Stimulated activated naive B cell treated with anti-CD40 and anti-IgM and Interleukin-4, amounts not matched to agents 10 μg/mL and 1 μg/mL and 100 μg/mL, for 72 hours (primary cell): ENCODE results near the gene RBM8A.
A peak's percentile ranks its signal among the peaks of the same experiment; 100 is the strongest.
"Not testable (repeated sequence)": the region's sequence is repeated elsewhere in the genome, so short reads cannot be mapped to it uniquely, and the experiment has no call there.

Experiments used
- ATAC-seq, 2 donors: fragments of 150-1000 bp; cut with Tn5 transposase; replicated peaks; 2 replicates each; pipeline ENCODE4 v1.10.0; 2021; ENCODE audit warnings: moderate library complexity in 1 of 2
- DNase-seq: peaks from one replicate; pipeline ENCODE4 v3.0.0; 2021
- H3K27ac Mint-ChIP-seq: one replicate; pipeline ENCODE4 v1.8.0; 2022; ENCODE audit warnings: mild to moderate bottlenecking, mixed read lengths
- H3K27me3 Mint-ChIP-seq, 2 donors: one replicate each; pipeline ENCODE4 v1.8.0; 2022; ENCODE audit warnings: mixed read lengths in 2 of 2
- H3K36me3 Mint-ChIP-seq, 2 donors: one replicate each; pipeline ENCODE4 v1.8.0; 2022; ENCODE audit warnings: mixed read lengths in 2 of 2, mild to moderate bottlenecking in 1 of 2
- H3K4me1 Mint-ChIP-seq, 2 donors: one replicate each; pipeline ENCODE4 v1.8.0; 2022; ENCODE audit warnings: mixed read lengths in 2 of 2, mild to moderate bottlenecking in 1 of 2
- H3K4me3 Mint-ChIP-seq, 2 donors: one replicate each; pipeline ENCODE4 v1.8.0; 2022; ENCODE audit warnings: mild to moderate bottlenecking in 2 of 2, mixed read lengths in 2 of 2, moderate library complexity in 1 of 2
- H3K9me3 Mint-ChIP-seq, 2 donors: one replicate each; pipeline ENCODE4 v1.8.0; 2022; ENCODE audit warnings: mixed read lengths in 2 of 2, mild to moderate bottlenecking in 1 of 2

RBM8A gene

GRCh38 chr1:145944532-145944931, 17.2 kb upstream of the RBM8A start:
- DNase-seq (no peak), ATAC-seq (no peak)
- Mint-ChIP-seq H3K36me3 (peaks cover 29 to 34% of the 10 kb centered on the region in 2 donors), H3K27ac (no peak overlapping the region), H3K27me3 (no peaks in the 10 kb centered on the region), H3K4me1 (peaks cover 5% of the 10 kb centered on the region in 2 donors), H3K9me3 (no peaks in the 10 kb centered on the region), H3K4me3 (no peak overlapping the region)

DNA sequence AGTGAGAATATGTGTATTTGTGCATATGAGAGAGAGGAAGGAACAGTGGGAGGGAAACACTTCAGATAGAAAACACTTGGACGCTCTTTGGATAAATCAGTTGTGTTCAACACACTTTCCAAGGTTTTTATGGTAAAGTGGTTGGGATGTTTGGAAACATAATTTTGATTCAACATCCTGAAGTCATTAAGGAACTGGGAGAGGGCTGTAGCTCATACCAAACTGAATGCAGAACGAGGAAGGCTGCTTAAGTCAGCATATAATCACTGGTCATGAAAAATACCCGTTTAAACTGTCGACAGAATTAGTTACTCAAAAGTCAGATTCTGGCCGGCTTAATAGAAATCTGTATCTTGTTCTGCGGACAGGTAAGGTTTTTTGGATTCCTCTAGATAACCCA, 15.6 kb upstream of the RBM8A start:
- H3K27me3 Mint-ChIP-seq = no peaks in the 10 kb centered on the region
- H3K36me3 Mint-ChIP-seq = peaks cover 27 to 31% of the 10 kb centered on the region in 2 donors
- DNase-seq (no peak), ATAC-seq (no peak)
- H3K9me3 Mint-ChIP-seq = no peaks in the 10 kb centered on the region
- H3K4me3 Mint-ChIP-seq = no peak overlapping the region
- H3K27ac Mint-ChIP-seq = peak overlapping the region; percentile 15
- H3K4me1 Mint-ChIP-seq = peaks cover 0 to 2% of the 10 kb centered on the region in 2 donors

- H3K4me1 Mint-ChIP-seq = peaks cover 0 to 2% of the 10 kb centered on the region in 2 donors
- H3K36me3 Mint-ChIP-seq = peaks cover 27 to 31% of the 10 kb centered on the region in 2 donors
- no peak for DNase-seq
- H3K9me3 Mint-ChIP-seq = no peaks in the 10 kb centered on the region
- ATAC-seq = no peak
- H3K27ac Mint-ChIP-seq = no peak overlapping the region
- H3K27me3 Mint-ChIP-seq = no peaks in the 10 kb centered on the region
- no peak overlapping the region for H3K4me3 Mint-ChIP-seq
Observed at GRCh38 chr1:145942405-145942804, 15.1 kb upstream of the RBM8A start.

- Mint-ChIP-seq H3K4me3 (no peak overlapping the region), H3K9me3 (no peaks in the 10 kb centered on the region), H3K27ac (peak overlapping the region; percentile 51), H3K27me3 (no peaks in the 10 kb centered on the region), H3K36me3 (peaks cover 34 to 39% of the 10 kb centered on the region in 2 donors), H3K4me1 (peaks cover 9 to 20% of the 10 kb centered on the region in 2 donors)
- DNase-seq = no peak
- no peak for ATAC-seq
Observed at GRCh38 chr1:145937436-145937835, 10.2 kb upstream of the RBM8A start.

GRCh38 chr1:145936247-145936646, 9.0 kb upstream of the RBM8A start:
- Mint-ChIP-seq H3K4me3 (no peak overlapping the region), H3K36me3 (peaks cover 26 to 38% of the 10 kb centered on the region in 2 donors), H3K27me3 (no peaks in the 10 kb centered on the region), H3K27ac (no peak overlapping the region), H3K4me1 (peaks cover 11 to 30% of the 10 kb centered on the region in 2 donors), H3K9me3 (no peaks in the 10 kb centered on the region)
- ATAC-seq (no peak), DNase-seq (no peak)

GRCh38 chr1:145935708-145936107, 8.4 kb upstream of the RBM8A start:
- no peak overlapping the region for H3K27ac Mint-ChIP-seq

DNA sequence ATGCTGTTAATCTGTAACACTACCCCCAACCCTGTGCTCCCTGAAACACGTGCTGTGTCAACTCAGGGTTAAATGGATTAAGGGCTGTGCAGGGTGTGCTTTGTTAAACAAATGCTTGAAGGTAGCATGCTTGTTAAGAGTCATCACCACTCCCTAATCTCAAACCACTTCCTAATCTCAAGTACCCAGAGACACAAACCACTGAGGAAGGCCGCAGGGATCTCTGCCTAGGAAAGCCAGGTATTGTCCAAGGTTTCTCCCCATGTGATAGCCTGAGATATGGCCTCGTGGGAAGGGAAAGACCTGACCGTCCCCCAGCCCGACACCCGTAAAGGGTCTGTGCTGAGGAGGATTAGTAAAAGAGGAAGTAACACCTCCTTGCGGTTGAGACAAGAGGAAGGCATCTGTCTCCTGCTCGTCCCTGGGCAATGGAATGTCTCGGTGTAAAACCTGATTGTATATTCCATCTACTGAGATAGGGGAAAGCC, 5.3 kb upstream of the RBM8A start:
- DNase-seq = peak; percentile 36
- H3K36me3 Mint-ChIP-seq = peaks cover 25 to 48% of the 10 kb centered on the region in 2 donors
- H3K9me3 Mint-ChIP-seq, H3K27me3 Mint-ChIP-seq: not testable (repeated sequence)
- peak overlapping the region; percentile 80 for H3K27ac Mint-ChIP-seq
- H3K4me1 Mint-ChIP-seq = peaks cover 18 to 50% of the 10 kb centered on the region in 2 donors
- H3K4me3 Mint-ChIP-seq = peak overlapping the region; percentile 32 to 44
- ATAC-seq = peak; percentile 29 to 51

More at GRCh38 chr1:145935708-145936107, 8.4 kb upstream of the RBM8A start:
- Mint-ChIP-seq H3K9me3 (no peaks in the 10 kb centered on the region), H3K4me1 (peaks cover 12 to 33% of the 10 kb centered on the region in 2 donors), H3K36me3 (peaks cover 27 to 43% of the 10 kb centered on the region in 2 donors), H3K27me3 (no peaks in the 10 kb centered on the region), H3K4me3 (no peak overlapping the region)
- DNase-seq = no peak
- no peak for ATAC-seq

DNA sequence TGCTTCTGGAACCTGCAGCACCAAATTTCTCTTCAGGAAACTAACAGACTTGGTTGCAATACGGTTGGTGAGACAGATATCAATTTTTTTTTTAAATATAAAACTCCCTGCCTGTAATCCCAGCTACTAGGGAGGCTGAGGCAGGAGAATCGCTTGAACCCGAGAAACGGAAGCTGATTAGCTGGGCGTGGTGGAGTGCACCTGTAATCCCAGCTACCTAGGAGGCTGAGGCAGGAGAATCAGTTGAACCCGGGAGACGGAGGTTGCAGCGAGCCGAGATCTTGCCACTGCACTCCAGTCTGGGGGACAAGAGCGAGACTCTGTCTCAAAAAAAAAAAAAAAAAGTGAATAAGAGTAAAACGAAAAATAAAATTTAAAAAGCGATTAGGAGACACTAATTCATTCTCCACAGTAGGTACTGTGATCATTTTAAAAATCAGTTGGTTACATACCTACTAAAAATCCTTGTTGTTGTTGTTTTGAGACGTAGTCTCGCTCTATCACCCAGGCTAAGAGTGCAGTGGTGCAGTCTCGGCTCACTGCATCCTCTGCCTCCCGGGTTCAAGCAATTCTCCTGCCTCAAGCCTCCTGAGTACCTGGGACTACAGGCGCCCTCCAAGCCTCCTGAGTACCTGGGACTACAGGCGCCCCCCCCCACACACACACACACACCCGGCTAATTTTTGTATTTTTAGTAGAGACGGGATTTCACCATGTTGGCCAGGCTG, 796 bp upstream of the RBM8A start:
- Mint-ChIP-seq H3K9me3 (no peaks in the 10 kb centered on the region), H3K4me1 (peaks cover 23 to 45% of the 10 kb centered on the region in 2 donors), H3K36me3 (peaks cover 17 to 28% of the 10 kb centered on the region in 2 donors), H3K27ac (peak overlapping the region; percentile 42), H3K4me3 (peak overlapping the region in 1 of 2 donors; percentile 68), H3K27me3 (no peaks in the 10 kb centered on the region)
- DNase-seq (no peak), ATAC-seq (no peak)

DNA sequence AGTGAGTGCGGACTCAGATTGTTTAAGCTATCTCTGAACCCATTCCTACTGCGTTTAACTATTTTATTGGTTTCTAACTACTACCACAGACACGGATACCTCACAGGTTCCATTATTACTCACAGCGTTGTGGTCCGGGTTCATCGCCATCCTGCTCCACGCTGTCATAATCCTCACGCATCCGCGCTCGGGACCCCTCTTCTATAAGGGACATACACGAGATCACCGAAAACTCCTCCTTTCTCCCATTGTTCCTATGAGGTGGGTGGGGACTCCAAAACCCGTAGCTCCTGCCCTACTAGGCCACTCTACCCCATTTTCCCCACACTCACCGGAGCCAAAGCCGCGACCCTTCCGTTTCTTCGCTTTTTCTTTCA, 610 bp downstream of the RBM8A start:
- no peaks in the 10 kb centered on the region for H3K9me3 Mint-ChIP-seq
- ATAC-seq (peak; percentile 6 to 34), DNase-seq (no peak)
- no peak overlapping the region for H3K4me3 Mint-ChIP-seq
- no peak overlapping the region for H3K27ac Mint-ChIP-seq
- no peaks in the 10 kb centered on the region for H3K27me3 Mint-ChIP-seq
- peaks cover 18 to 26% of the 10 kb centered on the region in 2 donors for H3K36me3 Mint-ChIP-seq
- peaks cover 16 to 31% of the 10 kb centered on the region in 2 donors for H3K4me1 Mint-ChIP-seq

GRCh38 chr1:145922266-145922665, 5.0 kb downstream of the RBM8A start:
- Mint-ChIP-seq H3K4me3 (no peak overlapping the region), H3K4me1 (peaks cover 22 to 40% of the 10 kb centered on the region in 2 donors), H3K9me3 (no peaks in the 10 kb centered on the region), H3K27me3 (no peaks in the 10 kb centered on the region), H3K27ac (no peak overlapping the region), H3K36me3 (peaks cover 13 to 26% of the 10 kb centered on the region in 2 donors)
- no peak for ATAC-seq
- DNase-seq = no peak

DNA sequence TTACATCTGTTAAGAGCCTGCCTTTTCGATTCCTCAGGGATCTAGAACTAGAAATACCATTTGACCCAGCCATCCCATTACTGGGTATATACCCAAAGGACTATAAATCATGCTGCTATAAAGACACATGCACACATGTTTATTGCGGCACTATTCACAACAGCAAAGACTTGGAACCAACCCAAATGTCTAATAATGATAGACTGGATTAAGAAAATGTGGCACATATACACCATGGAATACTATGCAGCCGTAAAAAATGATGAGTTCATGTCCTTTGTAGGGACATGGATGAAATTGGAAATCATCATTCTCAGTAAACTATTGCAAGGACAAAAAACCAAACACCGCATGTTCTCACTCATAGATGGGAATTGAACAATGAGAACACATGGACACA, 7.0 kb downstream of the RBM8A start:
- not testable (repeated sequence) for H3K27me3 Mint-ChIP-seq, DNase-seq, ATAC-seq, H3K9me3 Mint-ChIP-seq, H3K27ac Mint-ChIP-seq
- H3K36me3 Mint-ChIP-seq = peaks cover 15 to 34% of the 10 kb centered on the region in 2 donors
- peaks cover 22 to 45% of the 10 kb centered on the region in 2 donors for H3K4me1 Mint-ChIP-seq
- peak overlapping the region; percentile 94 to 99 for H3K4me3 Mint-ChIP-seq

DNA sequence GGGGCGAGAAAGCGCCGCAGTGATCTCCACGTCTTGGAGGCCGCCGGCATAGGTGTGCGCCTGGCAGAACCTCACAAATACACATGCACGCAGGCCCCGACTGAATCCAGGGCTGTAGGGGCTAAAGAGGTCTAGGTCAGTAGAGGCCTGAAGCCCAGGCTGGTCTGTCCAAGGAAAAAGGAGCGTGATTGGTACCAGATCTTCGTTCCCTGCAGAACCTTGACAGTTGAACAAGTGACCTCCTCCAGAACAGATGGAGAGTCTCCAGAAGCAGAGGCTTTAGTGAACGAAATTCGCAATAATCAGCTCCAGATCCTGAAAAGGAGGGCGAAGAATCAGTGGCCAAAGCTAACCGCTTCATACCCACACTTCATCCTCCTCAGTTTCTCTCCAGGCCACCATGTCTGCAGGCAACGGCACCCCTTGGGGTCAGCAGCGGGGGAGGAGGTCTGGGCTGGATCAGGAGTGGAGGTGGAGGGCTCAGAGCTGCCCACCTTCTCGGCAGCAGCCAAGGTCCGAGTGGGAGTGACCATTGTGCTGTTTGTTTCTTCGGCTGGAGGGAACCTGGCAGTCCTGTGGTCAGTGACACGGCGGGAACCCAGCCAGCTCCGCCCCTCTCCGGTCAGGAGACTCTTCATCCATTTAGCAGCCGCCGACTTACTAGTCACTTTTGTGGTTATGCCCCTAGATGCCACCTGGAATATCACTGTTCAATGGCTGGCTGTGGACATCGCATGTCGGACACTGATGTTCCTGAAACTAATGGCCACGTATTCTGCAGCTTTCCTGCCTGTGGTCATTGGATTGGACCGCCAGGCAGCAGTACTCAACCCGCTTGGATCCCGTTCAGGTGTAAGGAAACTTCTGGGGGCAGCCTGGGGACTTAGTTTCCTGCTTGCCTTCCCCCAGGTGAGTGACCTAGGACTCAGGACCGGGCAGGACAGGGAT, 8.0 kb downstream of the RBM8A start:
- ATAC-seq (peak; percentile 5 to 10), DNase-seq (no peak)
- Mint-ChIP-seq H3K36me3 (peaks cover 20 to 42% of the 10 kb centered on the region in 2 donors), H3K27ac (peak overlapping the region; percentile 97), H3K4me1 (peaks cover 25 to 50% of the 10 kb centered on the region in 2 donors), H3K9me3 (no peaks in the 10 kb centered on the region), H3K4me3 (peak overlapping the region; percentile 94 to 99), H3K27me3 (no peaks in the 10 kb centered on the region)

DNA sequence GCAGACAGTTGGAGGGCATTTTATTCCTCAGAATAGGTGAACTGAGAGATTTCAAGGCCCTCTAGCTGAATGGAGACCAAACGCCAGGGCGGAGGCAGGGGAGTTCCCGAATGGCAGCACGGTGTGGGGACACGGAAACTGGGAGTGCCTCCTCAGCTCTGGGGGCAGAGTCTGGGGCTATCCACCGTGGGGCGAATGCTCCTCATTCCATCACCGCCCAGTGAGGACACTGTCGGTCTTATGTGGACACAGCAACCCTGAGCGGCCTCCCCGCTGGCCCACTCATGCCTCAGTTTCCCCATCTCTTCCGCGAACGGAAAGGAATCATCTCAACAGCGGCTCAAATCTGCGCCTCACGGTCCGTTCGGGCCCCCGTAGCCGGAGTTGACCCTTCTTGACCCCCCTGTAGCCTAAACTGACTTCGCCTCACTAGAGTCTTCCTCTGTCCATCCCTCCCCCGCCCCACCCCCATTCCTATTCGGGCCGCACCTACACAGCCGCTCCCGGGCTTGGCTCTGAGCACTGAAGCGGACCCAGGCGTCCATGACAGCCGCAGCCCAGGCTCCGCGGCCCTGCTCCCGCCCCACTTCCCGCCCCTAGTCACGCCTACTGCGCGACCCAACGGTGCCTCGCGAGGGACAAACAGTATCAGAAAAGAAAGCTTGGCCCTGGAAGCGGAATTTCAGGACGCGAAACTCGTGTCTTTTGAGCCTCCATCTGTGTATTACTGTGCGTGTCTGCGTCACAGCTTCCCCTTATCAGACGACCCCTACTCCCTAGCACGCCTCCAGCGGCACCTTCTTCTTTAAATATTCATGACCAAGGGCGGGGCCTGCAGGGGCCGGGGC, 8.9 kb downstream of the RBM8A start, which contains the start of gene PEX11B:
Gene PEX11B (minus strand): TSS at position 574 of the 848 bp plus-strand sequence. CDS start 29 bp downstream, at position 545.
- H3K27ac Mint-ChIP-seq = peak within 1 kb of the TSS; percentile 97
- peak within 1 kb of the TSS; percentile 94 to 99 for H3K4me3 Mint-ChIP-seq
- no peaks in the 10 kb centered on the region for H3K9me3 Mint-ChIP-seq
- no peaks in the 10 kb centered on the region for H3K27me3 Mint-ChIP-seq
- ATAC-seq (peak; percentile 92 to 94), DNase-seq (peak; percentile 90)
- peaks cover 25 to 56% of the 10 kb centered on the region in 2 donors for H3K4me1 Mint-ChIP-seq
- H3K36me3 Mint-ChIP-seq = peaks cover 25 to 50% of the 10 kb centered on the region in 2 donors
